NOMO-1 treated with dmso at 0.1 percent for 144 hours (cell line): ENCODE results near the gene SLC30A5.

Source experiments
- DNase-seq: peaks from one replicate; lab custom pipeline; 2025; ENCODE audit not compliant: unreplicated experiment; lab: John Stamatoyannopoulos, UW

Gene SLC30A5

DNA sequence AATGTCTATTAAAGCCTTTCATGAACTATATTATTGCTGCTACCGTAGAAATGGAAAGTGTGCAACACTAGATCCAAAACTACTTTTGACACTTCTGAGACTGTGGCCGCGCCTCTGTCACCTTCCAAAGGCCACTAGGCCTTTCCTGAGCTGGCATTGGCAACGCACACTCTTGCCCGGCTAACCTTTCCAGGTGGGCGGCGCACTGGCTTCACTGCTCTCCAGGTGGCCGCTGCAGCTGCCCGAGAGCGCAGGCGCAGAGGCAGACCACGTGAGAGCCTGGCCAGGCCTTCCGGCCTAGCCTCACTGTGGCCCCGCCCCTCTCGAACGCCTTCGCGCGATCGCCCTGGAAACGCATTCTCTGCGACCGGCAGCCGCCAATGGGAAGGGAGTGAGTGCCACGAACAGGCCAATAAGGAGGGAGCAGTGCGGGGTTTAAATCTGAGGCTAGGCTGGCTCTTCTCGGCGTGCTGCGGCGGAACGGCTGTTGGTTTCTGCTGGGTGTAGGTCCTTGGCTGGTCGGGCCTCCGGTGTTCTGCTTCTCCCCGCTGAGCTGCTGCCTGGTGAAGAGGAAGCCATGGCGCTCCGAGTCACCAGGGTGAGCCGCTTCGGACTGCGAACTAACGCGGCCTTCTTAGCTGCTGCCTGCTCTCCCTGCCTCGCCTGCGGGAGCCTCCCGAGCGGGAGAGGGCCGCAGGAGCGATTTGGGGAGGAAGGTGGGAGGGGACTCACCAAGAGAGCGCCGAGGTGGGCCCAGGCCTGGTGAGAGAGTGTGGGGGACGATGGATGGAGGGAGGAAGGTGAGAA lies 73.1 kb downstream of the SLC30A5 start, which contains the start of gene CCNB1:
CCNB1 (plus strand) TSS at position 465 of the 807 bp plus-strand sequence; CDS start at position 578, 113 bp downstream.
- peak; percentile 99 for DNase-seq

DNA sequence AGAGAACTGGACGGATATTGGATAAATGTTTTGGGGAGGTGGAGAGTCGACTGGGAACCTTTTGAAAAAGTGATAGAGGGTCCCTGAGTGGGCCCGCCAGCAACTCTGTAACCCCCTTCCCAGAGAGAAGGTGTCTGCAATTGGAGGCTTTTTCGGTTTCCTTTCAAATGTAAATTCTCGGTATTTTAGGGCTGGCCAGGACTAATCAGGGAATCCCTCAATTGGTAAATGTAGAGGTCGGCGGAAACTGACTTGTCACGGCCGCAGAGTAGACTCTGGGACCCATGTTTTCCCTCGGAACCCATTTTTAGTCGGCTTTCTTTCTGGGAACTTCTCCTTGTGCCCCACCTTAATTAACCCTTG lies 73.7 kb downstream of the SLC30A5 start:
- DNase-seq, result no peak

DNA sequence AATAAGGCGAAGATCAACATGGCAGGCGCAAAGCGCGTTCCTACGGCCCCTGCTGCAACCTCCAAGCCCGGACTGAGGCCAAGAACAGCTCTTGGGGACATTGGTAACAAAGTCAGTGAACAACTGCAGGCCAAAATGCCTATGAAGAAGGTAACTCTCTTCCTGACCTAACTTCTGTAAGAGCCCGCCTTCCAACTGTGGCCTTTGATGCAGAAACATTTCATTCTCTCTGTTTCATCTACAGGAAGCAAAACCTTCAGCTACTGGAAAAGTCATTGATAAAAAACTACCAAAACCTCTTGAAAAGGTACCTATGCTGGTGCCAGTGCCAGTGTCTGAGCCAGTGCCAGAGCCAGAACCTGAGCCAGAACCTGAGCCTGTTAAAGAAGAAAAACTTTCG lies 74.1 kb downstream of the SLC30A5 start:
- no peak for DNase-seq

DNA sequence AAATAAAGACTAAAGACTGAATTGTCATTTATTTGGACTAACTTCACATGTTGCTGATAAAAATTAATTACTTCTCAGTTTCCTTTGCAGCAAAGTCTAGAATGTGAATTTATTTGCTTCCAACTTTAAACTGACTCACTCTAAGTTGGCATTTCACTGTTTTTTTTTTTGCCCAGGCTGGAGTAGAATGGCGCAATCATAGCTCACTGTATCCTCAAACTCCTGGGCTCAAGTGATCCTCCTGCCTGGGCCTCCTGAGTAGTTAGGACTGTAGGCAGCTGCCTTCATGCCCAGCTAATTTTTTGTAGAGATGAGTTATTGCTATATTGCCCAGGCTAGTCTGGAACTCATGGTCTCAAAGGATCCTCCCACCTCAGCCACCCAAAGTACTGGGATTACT lies 76.7 kb downstream of the SLC30A5 start:
- no peak for DNase-seq

DNA sequence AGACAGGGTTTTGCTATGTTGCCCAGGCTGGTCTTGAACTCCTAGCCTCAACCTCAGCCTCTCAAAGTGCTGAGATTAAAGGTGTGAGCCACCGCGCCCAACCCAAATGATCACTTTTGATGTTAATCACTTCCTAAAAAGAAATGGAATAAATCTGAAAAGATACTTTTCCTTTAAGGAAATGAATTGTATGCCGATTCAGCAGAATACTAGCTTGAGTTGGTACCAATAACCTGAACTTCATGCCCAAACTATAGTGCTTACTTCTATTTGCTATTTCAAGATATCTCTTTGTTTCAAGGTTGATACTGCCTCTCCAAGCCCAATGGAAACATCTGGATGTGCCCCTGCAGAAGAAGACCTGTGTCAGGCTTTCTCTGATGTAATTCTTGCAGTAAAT lies 77.2 kb downstream of the SLC30A5 start:
- no peak for DNase-seq
